GM18508 (cell line): ENCODE measurements around the gene ZNF423.

ENCODE experiments used
- ATAC-seq: cut with Tn5 transposase; IDR thresholded peaks from one replicate; pipeline ENCODE4 v1.9.1; 2021; ENCODE audit warnings: moderate number of reproducible peaks; ENCODE audit not compliant: insufficient read depth, unreplicated experiment

ZNF423 gene

GRCh38 chr16:49757559-49758069, 98.3 kb downstream of the ZNF423 start:
- no peak for ATAC-seq

- ATAC-seq: no peak
Observed at GRCh38 chr16:49756775-49757558, 98.9 kb downstream of the ZNF423 start.

- ATAC-seq: no peak
Observed at GRCh38 chr16:49755716-49756505, 100.0 kb downstream of the ZNF423 start.

GRCh38 chr16:49755313-49755620, 100.6 kb downstream of the ZNF423 start:
- no peak for ATAC-seq

- no peak for ATAC-seq
Observed at GRCh38 chr16:49754495-49755312, 101.2 kb downstream of the ZNF423 start.

GRCh38 chr16:49750341-49751000, 105.4 kb downstream of the ZNF423 start:
- no peak for ATAC-seq

- no peak for ATAC-seq
Observed at GRCh38 chr16:49749816-49750215, 106.1 kb downstream of the ZNF423 start.

GRCh38 chr16:49748322-49748721, 107.6 kb downstream of the ZNF423 start:
- ATAC-seq: no peak

GRCh38 chr16:49747654-49748053, 108.3 kb downstream of the ZNF423 start:
- ATAC-seq: no peak

GRCh38 chr16:49746545-49746944, 109.4 kb downstream of the ZNF423 start:
- no peak for ATAC-seq

- ATAC-seq: no peak
Observed at GRCh38 chr16:49745311-49745747, 110.6 kb downstream of the ZNF423 start.

- no peak for ATAC-seq
Observed at GRCh38 chr16:49744244-49745220, 111.4 kb downstream of the ZNF423 start.

- ATAC-seq: no peak
Observed at GRCh38 chr16:49743658-49744057, 112.3 kb downstream of the ZNF423 start.

GRCh38 chr16:49743203-49743464, 112.8 kb downstream of the ZNF423 start:
- no peak for ATAC-seq

GRCh38 chr16:49742428-49743202, 113.3 kb downstream of the ZNF423 start:
- no peak for ATAC-seq

- no peak for ATAC-seq
Observed at GRCh38 chr16:49740256-49740655, 115.7 kb downstream of the ZNF423 start.

GRCh38 chr16:49739381-49739780, 116.5 kb downstream of the ZNF423 start:
- no peak for ATAC-seq

GRCh38 chr16:49738832-49739231, 117.1 kb downstream of the ZNF423 start:
- ATAC-seq: no peak

GRCh38 chr16:49738001-49738400, 117.9 kb downstream of the ZNF423 start:
- no peak for ATAC-seq
